HG02973 (cell line): ENCODE data around the gene CT45A3.
"Not testable (repeated sequence)": the region's sequence is repeated elsewhere in the genome, so short reads cannot be mapped to it uniquely, and the experiment has no call there.

Source experiments
- ATAC-seq: cut with Tn5 transposase; IDR thresholded peaks from one replicate; pipeline ENCODE4 v1.9.1; 2021; ENCODE audit warnings: moderate library complexity; ENCODE audit not compliant: unreplicated experiment

CT45A3 gene

GRCh38 chrX:135768091-135768490 lies at the start of gene CT45A3:
Gene CT45A3 (minus strand): TSS chrX:135768191. CDS start chrX:135764444, 3,747 bp downstream.
- ATAC-seq = not testable (repeated sequence)

- ATAC-seq = not testable (repeated sequence)
Observed at GRCh38 chrX:135802687-135803086, 34.7 kb upstream of the CT45A3 start, which contains the start of gene CT45A6. Gene CT45A6 (minus strand): TSS chrX:135802787. CDS start chrX:135798993, 3,794 bp downstream.

- not testable (repeated sequence) for ATAC-seq
Observed at GRCh38 chrX:135785403-135785802, 17.4 kb upstream of the CT45A3 start, which contains the start of gene CT45A5. Gene CT45A5 (minus strand): TSS chrX:135785503. CDS start chrX:135781729, 3,774 bp downstream.

GRCh38 chrX:135744739-135745138 lies 23.3 kb downstream of the CT45A3 start:
- not testable (repeated sequence) for ATAC-seq

GRCh38 chrX:135741192-135741715 lies 26.7 kb downstream of the CT45A3 start:
- ATAC-seq = no peak

GRCh38 chrX:135740681-135741149 lies 27.3 kb downstream of the CT45A3 start:
- ATAC-seq = no peak

GRCh38 chrX:135737366-135738071 lies 30.5 kb downstream of the CT45A3 start:
- ATAC-seq = peak; percentile 45

- not testable (repeated sequence) for ATAC-seq
Observed at GRCh38 chrX:135734666-135735065, 33.3 kb downstream of the CT45A3 start.

- ATAC-seq = no peak
Observed at GRCh38 chrX:135713795-135714194, 54.2 kb downstream of the CT45A3 start.

GRCh38 chrX:135713183-135713689 lies 54.8 kb downstream of the CT45A3 start, which contains the start of gene CT45A1:
Gene CT45A1 (plus strand): TSS chrX:135713639. CDS start chrX:135718941, 5,302 bp downstream.
- not testable (repeated sequence) for ATAC-seq
